Stimulated activated CD8-positive, alpha-beta memory T cell treated with anti-CD3 and anti-CD28 coated beads, Interleukin-12 subunit alpha, Interleukin-12 subunit beta, amount 100 ng/mL, for 4 hours (primary cell): ENCODE measurements around the gene MINAR1.
"Not testable (repeated sequence)": the region's sequence is repeated elsewhere in the genome, so short reads cannot be mapped to it uniquely, and the experiment has no call there.

Source experiments
- DNase-seq: peaks from one replicate; pipeline ENCODE4 v3.0.0-alpha.2; 2020; ENCODE audit warnings: low read depth

The MINAR1 gene, protein sequence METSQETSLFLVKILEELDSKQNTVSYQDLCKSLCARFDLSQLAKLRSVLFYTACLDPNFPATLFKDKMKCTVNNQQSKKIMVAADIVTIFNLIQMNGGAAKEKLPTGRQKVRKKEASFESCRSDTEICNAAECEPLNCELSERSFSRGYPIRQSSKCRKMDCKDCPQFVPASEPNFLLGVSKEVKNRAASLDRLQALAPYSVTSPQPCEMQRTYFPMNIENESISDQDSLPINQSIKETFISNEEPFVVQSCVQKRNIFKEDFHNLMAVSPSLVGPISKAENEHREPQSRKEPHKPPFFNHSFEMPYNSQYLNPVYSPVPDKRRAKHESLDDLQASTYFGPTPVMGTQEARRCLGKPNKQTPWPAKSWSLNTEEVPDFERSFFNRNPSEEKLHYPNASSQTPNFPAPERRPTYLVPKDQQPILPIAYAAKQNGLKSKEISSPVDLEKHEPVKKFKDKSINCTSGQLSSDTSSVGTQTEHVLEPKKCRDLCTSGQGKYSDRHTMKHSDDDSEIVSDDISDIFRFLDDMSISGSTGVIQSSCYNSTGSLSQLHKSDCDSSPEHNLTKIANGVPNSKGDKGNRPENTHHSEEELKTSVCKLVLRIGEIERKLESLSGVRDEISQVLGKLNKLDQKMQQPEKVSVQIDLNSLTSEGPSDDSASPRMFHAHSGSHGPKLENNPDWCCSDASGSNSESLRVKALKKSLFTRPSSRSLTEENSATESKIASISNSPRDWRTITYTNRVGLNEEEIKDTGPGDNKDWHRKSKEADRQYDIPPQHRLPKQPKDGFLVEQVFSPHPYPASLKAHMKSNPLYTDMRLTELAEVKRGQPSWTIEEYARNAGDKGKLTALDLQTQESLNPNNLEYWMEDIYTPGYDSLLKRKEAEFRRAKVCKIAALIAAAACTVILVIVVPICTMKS

DNA sequence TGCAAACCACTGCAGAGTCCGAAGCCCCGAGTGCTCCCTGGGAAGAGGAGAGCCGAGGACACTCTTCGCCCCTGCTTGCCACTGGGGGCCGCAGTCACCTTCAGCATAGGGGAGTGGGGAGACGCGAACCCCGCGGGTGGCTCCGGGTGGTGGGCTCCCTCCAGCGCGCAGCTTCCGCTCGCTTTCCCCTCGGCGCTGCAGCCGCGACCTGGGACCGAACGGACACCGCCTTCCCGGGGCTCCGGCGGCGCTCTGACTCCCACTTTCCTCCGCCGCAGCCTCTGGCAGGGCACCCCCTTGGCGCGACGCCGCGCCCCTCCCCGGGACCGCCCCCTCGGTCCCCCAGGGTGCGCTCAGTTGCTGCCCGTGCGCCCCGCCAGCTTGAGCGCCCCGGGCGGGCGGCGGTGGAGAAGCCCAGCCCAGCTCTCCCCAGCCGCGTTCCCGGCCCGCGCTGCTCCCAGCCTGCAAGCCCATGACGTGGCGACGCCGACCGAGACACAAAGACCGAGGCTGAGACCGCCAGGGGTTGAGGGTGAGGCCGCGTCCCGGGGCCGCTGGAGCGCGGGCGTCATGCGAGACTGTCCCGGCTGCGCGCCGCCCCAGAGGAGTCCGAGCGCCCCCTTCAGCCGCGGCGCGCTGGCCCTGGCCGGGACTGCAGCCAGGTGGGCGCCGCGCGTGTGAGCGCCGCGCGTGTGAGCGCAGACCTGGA, at the start of gene MINAR1:
TSS of gene MINAR1 (plus strand) at position 701 of the 709 bp plus-strand sequence. CDS start 23,812 bp downstream, outside the sequence.
- no peak for DNase-seq

DNA sequence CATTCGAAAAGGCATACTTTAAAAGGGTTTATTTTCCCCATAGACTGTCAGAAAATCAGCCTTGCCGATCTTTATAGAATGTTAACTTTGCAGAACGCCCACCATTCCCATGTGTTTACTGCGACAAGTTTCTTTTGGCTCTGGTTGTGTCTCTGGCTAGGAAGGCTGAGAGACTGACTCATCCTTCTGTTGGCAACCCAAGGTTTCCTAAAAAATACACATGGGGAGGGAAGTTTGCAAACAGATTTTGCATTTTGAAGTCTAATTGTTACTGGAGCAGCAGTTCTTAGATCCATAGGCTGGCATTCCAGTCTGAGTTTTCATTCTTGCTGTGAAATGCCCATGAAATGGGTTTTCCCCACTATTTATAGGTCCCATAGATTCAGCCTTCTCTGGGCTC, 37.9 kb upstream of the MINAR1 start:
- DNase-seq = no peak

DNA sequence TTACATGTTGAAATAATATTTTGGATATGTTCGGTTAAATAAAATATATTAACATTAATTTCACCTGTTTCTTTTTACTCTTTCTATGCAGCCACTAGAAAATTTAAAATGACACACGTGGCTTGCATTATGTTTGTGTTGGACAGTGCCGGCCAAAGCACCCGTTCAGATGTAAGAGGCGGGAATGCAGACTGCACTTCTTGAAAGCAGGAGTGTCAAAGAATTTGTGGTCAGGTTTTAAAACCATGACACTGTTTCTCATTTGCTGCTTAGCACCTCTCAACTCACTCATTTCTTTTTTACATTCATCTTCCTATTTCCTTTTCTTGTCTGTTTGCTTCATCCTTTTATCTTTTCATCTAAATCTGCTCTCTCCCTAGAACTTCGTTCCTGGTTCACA, 35.3 kb upstream of the MINAR1 start:
- DNase-seq = no peak

DNA sequence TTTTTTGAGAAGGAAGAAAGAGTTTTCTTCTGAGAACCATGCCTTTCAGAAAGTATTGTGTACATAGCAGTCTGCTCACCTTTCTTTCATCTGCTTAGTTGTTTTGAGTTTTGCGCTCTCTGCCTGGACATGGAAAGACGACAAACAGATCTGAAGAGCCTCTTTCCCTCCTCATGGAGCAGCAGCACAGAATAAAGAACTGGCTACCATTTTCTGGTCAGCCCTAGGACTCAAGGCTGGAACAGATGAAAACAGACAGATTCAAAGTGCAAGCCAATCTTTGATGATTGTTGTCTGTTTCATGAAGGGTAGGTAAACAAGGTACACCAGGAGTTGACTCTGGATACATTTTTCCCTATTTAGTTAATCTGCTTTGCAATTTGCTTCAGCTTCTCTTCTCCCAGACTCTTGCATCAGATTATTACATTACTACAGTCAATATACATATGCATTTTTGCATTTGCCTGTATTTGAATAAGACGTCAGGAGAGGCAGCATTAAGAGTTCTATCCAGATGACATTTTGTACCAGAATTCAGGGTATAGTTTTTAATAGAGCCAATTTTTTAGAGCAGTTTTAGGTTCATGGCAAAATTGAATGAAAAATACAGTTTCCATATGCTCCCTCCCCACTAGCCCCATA, 34.7 kb upstream of the MINAR1 start:
- no peak for DNase-seq

DNA sequence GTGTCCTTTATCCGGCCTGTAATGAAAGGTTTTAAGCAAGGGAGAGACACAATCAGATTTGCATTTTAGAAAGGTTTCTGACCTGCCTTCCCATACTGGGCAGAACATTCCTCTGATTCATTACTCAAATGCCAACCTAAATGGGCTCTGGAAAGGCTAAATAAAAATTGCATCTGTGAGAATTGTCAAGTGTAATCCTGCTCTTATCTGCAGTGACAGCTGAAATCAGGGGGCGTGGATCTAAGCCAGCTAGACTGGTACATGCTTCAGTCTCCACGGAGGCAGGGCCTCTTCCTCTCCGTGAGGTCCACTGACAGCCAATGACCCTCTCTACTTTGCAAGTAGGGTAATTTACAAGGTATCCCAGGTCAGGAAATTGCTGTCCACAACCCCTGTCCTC, 32.5 kb upstream of the MINAR1 start:
- DNase-seq = no peak

DNA sequence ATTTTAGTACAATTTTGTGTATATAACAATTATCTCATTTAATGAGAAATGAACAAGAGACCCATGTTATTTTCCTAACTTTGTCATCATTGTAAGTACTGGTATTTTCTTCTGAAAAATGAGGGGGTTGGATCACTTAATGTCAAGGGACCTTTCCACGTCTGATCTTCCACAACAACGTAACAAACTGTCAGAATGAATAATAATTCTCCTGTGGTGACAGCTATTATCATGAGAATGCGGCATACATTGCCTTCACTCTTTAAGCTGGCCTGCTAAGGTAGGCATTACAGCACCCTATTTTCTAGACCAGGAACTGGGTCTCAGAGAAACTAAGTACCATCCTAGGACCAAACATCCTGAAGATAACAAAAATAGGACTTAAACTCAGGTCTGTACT, 31.5 kb upstream of the MINAR1 start:
- no peak for DNase-seq

DNA sequence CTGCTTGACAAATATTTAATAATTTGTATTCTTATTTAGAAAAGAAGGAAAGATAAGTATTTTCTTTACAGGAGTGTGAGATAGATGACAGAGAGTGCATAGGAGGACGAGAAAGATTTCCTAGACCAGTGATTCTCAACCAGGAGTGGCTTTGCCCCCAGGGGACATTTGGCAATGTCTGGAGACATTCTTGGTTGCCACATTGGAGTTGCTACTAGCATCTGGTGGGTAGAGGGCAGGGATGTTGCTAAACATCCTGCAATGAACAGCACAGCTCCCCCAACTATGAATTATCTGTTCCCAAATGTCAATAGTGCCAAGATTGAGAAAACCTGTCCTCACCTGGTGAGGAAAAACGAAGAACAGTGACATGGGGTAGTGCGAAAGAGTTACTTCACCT, 30.8 kb upstream of the MINAR1 start:
- no peak for DNase-seq

DNA sequence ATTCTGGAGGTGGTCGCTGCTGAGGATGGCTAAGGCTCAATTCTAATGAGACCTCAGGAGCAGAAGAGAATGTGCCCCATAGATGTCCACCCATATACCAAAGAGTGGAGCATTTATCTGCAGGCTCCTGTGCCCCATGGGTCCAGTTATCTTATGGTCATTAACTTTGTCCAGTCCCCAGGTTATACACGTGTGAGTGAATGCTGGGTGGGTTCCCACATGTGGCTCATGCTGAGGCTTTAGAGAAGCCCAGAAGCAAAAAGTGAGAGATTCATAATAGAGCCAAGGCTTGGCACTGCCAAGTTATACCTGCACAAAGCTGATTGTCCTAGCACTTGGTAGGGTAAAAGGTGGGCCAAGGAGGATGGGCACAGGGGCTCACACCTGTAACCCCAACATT, 30.0 kb upstream of the MINAR1 start:
- no peak for DNase-seq

DNA sequence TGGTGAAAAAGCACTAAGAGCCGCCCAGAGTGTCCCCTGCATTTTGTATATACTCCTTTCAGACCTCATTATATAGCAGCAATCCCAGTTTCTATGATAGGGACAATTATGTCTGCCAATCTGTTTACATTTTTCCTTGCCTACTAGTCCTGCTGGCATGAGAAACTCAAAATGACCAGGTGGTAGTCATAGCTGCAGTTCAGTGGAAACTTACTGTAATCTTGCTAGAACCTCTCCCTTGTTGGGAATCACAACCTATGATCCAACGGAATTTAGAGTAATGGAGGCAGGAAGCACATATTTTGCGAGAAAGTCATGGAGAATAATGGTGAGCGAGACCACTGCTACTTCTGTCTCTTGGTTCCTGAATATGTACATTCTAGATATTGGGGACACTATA, 28.6 kb upstream of the MINAR1 start:
- DNase-seq = no peak

DNA sequence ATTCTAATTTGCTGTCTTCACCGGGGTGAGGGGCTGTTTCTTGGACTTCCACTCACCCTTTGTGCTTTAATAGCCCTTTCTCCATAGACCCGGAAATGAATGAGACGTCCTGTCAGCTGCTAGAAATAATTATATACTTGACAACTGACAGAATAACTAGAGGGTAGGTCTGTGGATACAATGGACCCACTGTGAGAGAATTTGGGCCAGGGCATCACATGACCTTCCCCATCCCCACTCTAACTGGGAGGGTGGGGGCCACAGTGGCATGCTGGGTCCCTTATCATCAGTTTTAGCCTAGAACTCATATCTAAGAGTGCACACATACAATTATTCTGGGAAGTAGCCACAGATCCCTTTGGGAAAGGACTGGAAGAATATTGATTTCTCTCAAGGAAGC, 25.9 kb upstream of the MINAR1 start:
- no peak for DNase-seq

DNA sequence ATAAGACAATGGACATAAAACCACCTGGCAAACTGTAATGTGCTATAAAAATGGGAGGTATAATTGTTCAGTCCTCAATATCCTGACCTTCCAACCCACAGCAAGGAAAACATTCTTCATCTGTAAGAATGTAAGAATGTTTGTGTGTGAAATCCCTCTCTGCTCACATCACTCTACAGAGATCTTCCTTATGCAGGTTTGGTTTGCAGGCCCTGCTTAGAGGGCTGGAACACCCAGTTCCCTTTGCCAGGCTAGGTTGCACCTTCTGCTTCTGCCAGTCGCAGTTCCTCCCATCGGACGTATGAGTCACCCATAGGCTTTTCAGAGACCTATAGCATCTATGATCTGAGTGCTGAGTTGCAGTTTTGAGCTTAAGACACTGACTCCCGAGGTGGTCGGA, 24.1 kb upstream of the MINAR1 start:
- DNase-seq = no peak

DNA sequence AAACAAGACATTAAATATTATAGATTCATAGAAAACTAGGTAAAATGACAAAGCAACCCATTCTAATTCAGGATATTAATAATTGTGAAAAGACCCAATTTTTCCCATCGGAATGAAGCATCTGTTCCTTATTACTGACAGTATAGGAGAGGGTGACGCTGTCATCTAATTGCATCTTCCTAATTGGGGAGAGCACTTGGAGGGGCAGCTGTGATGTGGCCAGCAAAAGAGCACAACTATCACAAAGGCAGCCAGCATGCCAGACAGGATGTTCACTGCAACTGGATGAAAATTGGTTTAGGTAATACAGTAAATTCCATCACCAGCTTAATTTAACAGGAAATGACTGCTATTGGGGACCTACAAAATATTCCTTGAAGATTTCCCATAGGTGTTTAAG, 21.9 kb upstream of the MINAR1 start:
- no peak for DNase-seq

DNA sequence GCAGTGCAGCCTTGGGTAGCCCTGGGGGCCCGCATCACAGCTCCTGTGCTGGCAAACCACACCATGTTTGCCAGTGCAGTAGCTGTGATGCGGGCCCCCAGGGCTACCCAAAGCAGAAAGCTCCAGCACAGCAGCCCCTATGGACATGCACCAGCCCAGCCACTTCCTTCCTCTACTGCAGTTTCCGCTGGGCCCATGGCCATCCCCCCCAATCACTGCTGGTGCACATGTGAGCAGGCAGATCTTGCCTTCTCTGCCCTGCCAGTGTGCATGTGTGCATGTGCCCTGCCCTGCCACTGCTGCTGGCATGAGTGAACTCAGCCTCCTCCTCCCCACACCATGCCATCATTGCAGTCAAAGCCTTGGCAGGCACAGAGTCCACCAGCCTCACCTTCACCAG, 20.1 kb upstream of the MINAR1 start:
- DNase-seq = no peak

DNA sequence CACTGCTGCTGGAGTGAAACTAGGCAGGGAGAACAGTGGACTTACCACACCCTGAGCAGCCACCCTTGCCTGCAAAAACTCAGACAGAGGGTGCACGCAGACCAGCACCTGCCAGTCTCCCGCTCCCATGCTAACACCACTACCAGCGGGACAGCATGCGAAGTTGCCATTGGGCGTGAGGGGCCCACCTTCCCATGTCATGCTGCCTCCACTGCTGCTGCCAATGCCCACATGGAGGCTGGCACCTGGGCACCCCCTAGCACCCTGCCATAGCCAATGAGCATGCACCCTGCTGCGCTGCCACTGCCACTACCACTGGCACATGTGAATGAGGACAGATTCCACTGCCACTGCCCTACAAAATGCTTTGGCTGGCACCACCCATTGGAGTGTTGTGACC, 19.7 kb upstream of the MINAR1 start:
- DNase-seq = no peak

DNA sequence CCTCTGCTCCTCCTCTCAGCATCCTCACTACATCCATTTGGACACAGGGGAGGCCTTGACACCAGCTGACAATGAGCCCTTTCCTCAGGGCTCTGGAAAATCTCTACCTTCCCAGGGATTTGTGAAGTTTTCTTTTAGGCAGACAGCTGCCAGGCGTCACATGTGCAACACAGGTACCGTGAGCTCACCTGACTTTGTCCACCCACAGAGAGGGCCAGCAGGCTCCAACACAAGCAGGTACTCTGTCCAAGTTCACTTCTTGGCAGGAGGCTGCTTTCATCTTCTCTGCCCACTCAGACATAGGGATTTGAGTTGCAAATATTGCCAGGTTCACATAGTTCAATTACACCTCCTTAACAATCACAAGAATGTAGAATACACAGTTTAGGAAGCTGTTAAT, 15.3 kb upstream of the MINAR1 start:
- no peak for DNase-seq

DNA sequence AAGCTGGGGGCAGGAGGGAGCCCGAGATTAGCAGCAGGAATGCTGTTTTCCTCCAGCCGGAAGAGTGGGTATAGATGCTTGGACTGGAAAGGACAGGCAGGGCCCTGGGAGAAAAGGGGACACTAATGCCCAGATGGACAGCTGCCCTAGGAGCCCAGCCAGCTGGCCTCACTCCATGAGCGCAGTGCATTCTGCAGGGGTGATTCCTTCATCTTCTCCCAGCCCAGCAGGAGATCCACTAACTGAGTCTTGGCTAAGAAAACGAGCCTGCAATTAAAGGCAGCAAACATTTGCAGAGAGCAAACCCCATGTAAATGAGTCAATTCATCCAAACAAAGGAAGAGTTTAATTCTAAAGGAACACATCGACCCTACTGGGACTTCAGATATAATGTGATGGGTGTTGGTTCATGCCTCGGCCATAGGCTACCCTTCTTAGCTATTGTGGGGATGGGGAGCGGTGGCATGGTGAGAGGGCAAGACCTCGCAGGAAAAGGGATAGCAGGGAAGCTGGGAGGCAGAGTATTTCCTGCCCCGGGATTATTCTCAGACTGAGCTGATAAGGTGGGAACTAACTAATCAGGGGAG, 13.3 kb upstream of the MINAR1 start:
- DNase-seq = no peak

DNA sequence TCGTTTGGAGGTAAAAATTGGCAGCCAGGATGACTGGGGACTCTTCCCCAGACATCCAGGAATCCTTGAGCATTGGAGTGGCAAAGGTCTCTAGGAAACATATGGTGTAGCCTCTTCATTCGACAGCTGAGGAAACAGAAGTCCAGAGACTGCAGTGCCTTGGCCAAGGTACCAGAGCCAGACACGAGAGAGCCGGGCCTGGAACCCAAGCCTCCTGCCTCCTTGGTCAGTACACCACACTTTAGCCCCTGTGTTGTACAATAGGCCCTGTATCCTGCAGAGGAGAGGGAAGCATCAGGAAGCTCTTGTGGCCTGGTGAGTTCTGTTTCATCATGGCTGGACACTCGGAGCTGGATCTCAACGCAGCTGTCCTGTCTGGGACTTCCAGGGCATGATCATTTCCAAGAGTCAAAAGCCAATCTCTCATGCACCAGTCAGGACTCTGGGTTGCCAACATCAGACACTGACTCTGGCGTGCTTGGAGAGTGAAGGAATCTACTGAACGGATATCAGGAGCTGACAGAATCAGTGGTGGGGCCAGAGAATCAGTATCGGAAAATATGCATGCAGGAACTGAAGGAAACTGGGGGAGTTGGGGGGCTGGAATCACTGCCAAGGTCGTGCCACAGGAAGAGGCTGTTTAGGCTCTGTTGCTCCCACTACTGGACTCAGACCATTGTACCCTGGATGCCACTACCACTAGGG, 6.4 kb upstream of the MINAR1 start:
- DNase-seq = no peak

DNA sequence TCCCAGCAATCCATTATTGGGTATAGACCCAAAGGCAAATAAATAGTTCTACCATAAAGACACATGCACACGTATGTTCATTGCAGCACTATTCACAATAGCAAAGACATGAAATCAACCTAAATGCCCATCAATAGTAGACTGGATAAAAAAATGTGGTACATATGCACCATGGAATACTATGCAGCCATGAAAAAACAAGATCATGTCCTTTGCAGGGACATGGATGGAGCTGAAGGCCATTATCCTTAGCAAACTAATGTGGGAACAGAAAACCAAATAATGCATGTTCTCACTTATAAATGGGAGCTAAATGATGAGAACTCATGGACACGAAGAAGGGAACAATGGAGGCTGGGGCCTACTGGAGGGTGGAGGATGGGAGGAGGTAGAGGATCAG, 5.2 kb upstream of the MINAR1 start:
- not testable (repeated sequence) for DNase-seq

DNA sequence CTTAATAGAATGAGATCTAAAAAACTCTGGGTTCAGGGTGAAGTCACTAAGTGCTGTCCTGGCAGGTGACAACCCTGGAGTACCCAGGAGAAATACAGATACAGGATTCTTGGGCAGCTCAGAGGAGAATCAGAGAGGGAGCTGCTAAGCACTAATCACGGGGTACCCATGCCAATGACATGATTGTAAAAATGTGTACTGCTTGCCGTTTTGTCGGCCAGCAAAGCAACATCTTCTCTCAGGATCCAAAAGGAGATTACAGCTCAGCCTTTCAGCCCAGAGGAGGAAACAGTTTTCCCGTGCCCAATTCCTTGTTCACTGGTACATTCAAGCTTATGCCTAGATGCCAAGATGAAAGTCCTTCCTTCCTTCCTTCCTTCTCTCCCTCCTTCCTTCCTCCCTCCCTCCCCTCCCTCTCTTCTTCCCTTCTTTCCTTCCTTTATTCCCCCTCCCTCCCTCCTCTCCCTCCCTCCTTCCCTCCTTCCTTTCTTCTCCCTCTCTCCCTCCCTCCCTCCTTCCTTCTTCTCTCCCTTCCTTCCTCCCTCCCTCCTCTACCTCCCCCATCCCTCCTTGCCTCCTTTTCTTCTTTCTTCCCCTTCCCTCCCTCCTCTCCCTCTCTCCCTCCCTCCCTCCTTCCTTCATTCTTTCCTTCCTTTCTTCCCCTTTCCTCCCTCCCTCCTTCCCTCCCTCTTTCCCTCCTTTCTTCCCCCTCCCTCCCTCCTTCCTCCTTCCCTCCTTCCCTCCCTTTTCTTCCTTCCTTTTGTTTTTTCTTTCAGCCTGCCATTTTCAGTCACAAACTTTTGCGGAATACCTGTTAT, 4.1 kb upstream of the MINAR1 start:
- no peak for DNase-seq
